Measurements from ENCODE around the gene CDCA3. TPM values are rescaled to one million over a fixed set of nuclear protein-coding genes. Genes with fewer than 3 reads are reported as not detected.

Gene CDCA3
- total RNA-seq, 1 experiment from 2014 or later: 61.8 TPM

- CTCF ChIA-PET: interaction anchor here (0.6 to 8.9 kb wide), 10 partner anchors 23 to 1883 kb away, joined by 3 to 110 read pairs (median 5); partner anchors contain the start of genes COPS7A, LAG3, MLF2 and PTMS
- H3K9me3 Mint-ChIP-seq: no peaks in the 10 kb centered on the region
- DNase-seq (ENCODE audit: low spot score): peak; percentile 47
These were observed 21.4 kb downstream of the CDCA3 start for GRCh38 chr12:6829536-6830220.

More at GRCh38 chr12:6829536-6830220, 21.4 kb downstream of the CDCA3 start:
- Mint-ChIP-seq H3K4me1 (peaks cover 37% of the 10 kb centered on the region), H3K27ac (peak overlapping the region; percentile 94), H3K36me3 (peaks cover 35% of the 10 kb centered on the region), H3K27me3 (ENCODE audit: low read depth) (peaks cover 19% of the 10 kb centered on the region), H3K4me3 (peak overlapping the region; percentile 99)
- TF ChIP-seq STAT6 (CRISPR knock-in tag; conservative IDR thresholded peaks at IDR 0.05; ENCODE audit: low read depth): no peak
- TF ChIP-seq SMAD4 (CRISPR knock-in tag; IDR thresholded peaks at IDR 0.05): no peak
- TF ChIP-seq NR3C1 (CRISPR knock-in tag; conservative IDR thresholded peaks at IDR 0.05; ENCODE audit: low read depth): no peak
- TF ChIP-seq, protein P1, sequence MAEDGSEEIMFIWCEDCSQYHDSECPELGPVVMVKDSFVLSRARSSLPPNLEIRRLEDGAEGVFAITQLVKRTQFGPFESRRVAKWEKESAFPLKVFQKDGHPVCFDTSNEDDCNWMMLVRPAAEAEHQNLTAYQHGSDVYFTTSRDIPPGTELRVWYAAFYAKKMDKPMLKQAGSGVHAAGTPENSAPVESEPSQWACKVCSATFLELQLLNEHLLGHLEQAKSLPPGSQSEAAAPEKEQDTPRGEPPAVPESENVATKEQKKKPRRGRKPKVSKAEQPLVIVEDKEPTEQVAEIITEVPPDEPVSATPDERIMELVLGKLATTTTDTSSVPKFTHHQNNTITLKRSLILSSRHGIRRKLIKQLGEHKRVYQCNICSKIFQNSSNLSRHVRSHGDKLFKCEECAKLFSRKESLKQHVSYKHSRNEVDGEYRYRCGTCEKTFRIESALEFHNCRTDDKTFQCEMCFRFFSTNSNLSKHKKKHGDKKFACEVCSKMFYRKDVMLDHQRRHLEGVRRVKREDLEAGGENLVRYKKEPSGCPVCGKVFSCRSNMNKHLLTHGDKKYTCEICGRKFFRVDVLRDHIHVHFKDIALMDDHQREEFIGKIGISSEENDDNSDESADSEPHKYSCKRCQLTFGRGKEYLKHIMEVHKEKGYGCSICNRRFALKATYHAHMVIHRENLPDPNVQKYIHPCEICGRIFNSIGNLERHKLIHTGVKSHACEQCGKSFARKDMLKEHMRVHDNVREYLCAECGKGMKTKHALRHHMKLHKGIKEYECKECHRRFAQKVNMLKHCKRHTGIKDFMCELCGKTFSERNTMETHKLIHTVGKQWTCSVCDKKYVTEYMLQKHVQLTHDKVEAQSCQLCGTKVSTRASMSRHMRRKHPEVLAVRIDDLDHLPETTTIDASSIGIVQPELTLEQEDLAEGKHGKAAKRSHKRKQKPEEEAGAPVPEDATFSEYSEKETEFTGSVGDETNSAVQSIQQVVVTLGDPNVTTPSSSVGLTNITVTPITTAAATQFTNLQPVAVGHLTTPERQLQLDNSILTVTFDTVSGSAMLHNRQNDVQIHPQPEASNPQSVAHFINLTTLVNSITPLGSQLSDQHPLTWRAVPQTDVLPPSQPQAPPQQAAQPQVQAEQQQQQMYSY (CRISPR knock-in tag; IDR thresholded peaks at IDR 0.05): no peak
- TF ChIP-seq, protein P2, sequence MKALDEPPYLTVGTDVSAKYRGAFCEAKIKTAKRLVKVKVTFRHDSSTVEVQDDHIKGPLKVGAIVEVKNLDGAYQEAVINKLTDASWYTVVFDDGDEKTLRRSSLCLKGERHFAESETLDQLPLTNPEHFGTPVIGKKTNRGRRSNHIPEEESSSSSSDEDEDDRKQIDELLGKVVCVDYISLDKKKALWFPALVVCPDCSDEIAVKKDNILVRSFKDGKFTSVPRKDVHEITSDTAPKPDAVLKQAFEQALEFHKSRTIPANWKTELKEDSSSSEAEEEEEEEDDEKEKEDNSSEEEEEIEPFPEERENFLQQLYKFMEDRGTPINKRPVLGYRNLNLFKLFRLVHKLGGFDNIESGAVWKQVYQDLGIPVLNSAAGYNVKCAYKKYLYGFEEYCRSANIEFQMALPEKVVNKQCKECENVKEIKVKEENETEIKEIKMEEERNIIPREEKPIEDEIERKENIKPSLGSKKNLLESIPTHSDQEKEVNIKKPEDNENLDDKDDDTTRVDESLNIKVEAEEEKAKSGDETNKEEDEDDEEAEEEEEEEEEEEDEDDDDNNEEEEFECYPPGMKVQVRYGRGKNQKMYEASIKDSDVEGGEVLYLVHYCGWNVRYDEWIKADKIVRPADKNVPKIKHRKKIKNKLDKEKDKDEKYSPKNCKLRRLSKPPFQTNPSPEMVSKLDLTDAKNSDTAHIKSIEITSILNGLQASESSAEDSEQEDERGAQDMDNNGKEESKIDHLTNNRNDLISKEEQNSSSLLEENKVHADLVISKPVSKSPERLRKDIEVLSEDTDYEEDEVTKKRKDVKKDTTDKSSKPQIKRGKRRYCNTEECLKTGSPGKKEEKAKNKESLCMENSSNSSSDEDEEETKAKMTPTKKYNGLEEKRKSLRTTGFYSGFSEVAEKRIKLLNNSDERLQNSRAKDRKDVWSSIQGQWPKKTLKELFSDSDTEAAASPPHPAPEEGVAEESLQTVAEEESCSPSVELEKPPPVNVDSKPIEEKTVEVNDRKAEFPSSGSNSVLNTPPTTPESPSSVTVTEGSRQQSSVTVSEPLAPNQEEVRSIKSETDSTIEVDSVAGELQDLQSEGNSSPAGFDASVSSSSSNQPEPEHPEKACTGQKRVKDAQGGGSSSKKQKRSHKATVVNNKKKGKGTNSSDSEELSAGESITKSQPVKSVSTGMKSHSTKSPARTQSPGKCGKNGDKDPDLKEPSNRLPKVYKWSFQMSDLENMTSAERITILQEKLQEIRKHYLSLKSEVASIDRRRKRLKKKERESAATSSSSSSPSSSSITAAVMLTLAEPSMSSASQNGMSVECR (CRISPR knock-in tag; IDR thresholded peaks at IDR 0.05; ENCODE audit: borderline replicate concordance): no peak
- no peak for TF ChIP-seq SMAD3 (CRISPR knock-in tag; IDR thresholded peaks at IDR 0.05; ENCODE audit: borderline replicate concordance)
- TF ChIP-seq, protein P3, sequence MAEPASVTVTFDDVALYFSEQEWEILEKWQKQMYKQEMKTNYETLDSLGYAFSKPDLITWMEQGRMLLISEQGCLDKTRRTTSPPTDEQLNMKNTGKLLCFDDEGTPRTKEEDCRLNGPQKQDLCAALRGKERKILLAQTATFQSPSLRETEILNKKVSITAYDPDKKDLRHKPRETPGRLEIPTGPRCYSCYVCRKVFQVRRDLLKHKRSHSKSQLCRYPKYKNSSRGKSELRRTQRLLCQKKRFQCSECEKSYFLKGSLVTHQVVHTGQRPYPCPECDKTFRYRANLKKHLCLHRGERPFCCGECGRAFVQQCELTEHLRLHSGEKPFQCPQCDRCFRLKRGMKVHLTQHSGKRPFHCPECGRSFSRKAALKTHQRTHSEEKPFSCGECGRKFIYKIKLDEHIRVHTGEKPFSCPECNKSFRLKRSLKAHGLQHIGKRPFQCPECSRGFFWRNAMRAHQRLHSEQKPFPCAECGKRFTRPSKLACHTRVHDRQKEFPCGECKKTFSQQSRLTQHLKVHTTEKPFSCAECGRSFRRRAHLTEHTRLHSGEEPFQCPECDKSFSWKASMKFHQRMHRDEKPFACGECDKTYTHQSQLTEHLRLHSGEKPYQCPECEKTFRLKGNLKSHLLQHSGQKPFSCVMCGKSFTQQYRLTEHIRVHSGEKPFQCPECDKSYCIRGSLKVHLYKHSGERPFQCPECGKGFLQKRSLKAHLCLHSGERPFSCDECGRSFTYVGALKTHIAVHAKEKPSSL (CRISPR knock-in tag; conservative IDR thresholded peaks at IDR 0.05): no peak
- TF ChIP-seq E2F5 (CRISPR knock-in tag; IDR thresholded peaks at IDR 0.05): no peak
- no peak for TF ChIP-seq CREB1 (CRISPR knock-in tag; IDR thresholded peaks at IDR 0.05)
- TF ChIP-seq NR2C2 (CRISPR knock-in tag; IDR thresholded peaks at IDR 0.05): no peak
- POLR2A ChIA-PET: interaction anchor here (0.5 to 1.9 kb wide), 5 partner anchors 19 to 379 kb away, joined by 3 to 7 read pairs (median 3); partner anchors contain the start of genes CDCA3 and PTMS
- peak; percentile 26 for ATAC-seq
